K562 treated with DMSO at 1 percent for 4 hours (cell line): ENCODE results near the gene BATF. TPM values are rescaled to one million over a fixed set of nuclear protein-coding genes. Genes with fewer than 3 reads are reported as not detected.

Experiments
- total RNA-seq: library from RNA; unstranded; fragments of 300-600 nt; gene quantifications from 2 replicates; pipeline ENCODE4 v1.2.3, GENCODE V29; 2022; ENCODE audit not compliant: insufficient read depth

BATF gene, protein sequence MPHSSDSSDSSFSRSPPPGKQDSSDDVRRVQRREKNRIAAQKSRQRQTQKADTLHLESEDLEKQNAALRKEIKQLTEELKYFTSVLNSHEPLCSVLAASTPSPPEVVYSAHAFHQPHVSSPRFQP
- 3.0 and 11.8 TPM in 2 replicates for total RNA-seq

GRCh38 chr14:75522224-75522982 is at the start of gene BATF:
TSS of gene BATF (plus strand) at chr14:75522469. CDS start at chr14:75522683, 214 bp downstream.

DNA sequence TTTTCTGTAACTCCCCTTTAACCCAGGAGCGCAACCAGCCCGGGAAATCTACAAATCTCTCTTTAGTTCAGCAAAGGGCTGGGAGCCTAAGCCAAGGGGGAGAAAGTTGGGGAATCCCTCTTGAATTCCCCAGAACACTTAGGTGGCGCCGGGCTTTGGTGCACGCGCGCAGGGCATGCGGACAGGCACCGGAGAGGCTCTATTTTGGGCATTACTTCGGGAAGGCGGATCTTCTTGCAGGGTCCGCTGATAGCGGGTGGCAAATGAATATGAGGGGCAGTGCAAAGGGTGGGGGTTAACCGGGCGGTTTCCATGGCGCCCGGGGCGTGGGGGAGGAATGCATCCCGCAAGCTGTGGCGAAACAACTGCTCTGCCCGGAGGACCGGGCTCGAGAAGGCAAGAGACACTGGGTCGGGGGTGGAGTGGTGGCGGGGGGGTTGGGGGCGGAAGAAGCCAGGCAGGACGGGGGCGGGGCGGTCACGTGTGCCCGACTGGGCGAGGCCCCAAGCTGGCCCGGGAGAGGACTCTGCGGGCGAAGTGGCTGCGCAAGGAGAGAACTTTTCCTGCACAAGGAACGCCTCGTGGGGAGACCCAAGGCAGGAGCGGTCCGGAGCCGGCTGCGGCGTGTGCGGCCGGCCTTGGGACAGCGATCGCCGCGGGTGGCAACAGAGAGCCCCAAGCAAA is 56.0 kb downstream of the BATF start, which contains the start of gene FLVCR2:
Gene FLVCR2 (plus strand): TSS at position 519 of the 684 bp plus-strand sequence. CDS start 353 bp downstream, outside the sequence.

Other genes starting within 250 kb of the BATF start
- gene FOS, start 243.6 kb upstream of the BATF start, total RNA-seq: 5.5 and 10.7 TPM in 2 replicates
- gene JDP2, start 94.4 kb upstream of the BATF start, total RNA-seq: 36.5 and 44.3 TPM in 2 replicates
- gene FLVCR2, start 56.2 kb downstream of the BATF start, total RNA-seq: not detected in 2 replicates
- 8.6 and 10.6 TPM in 2 replicates for gene ERG28, start 138.4 kb downstream of the BATF start, total RNA-seq
- gene TTLL5, start 138.8 kb downstream of the BATF start, total RNA-seq: 6.5 and 8.9 TPM in 2 replicates